Activated naive CD4-positive, alpha-beta T cell treated with anti-CD3 and anti-CD28 coated beads, Interleukin-2, amount 50 U/mL, for 24 hours (primary cell): ENCODE measurements around the gene TMEM127.
"Not testable (repeated sequence)": the region's sequence is repeated elsewhere in the genome, so short reads cannot be mapped to it uniquely, and the experiment has no call there.

ENCODE experiments used
- H3K27ac Mint-ChIP-seq: one replicate; pipeline ENCODE4 v1.8.0; 2021; ENCODE audit warnings: mild to moderate bottlenecking, mixed read lengths
- H3K27me3 Mint-ChIP-seq: one replicate; pipeline ENCODE4 v1.8.0; 2021; ENCODE audit warnings: mixed read lengths
- H3K36me3 Mint-ChIP-seq: one replicate; pipeline ENCODE4 v1.8.0; 2021; ENCODE audit warnings: mixed read lengths
- H3K4me1 Mint-ChIP-seq: one replicate; pipeline ENCODE4 v1.8.0; 2021; ENCODE audit warnings: mixed read lengths
- H3K4me3 Mint-ChIP-seq: one replicate; pipeline ENCODE4 v1.8.0; 2021; ENCODE audit warnings: mild to moderate bottlenecking, mixed read lengths
- H3K9me3 Mint-ChIP-seq: one replicate; pipeline ENCODE4 v1.8.0; 2021; ENCODE audit warnings: mixed read lengths

TMEM127 gene

DNA sequence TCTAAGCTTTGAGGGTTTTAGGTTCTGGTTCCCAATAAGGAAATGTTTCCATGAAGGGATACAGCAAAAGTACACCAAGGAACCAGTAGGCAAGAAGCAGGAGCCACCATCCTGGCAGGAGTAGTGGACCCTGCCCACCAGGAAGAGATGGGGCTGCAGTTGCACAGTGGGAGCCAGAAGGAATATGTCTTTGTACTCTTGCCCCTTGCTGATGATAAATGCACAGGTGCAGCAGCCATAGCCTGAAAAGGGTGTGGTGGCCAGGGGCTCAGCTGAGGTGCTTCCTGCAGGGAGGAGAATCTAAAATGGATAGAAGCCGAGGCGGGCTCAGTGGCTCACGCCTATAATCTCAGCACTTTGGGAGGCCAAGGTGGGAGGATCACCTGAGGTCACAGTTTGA, 27.5 kb downstream of the TMEM127 start:
- H3K27me3 Mint-ChIP-seq = no peaks in the 10 kb centered on the region
- no peak overlapping the region for H3K27ac Mint-ChIP-seq
- H3K4me3 Mint-ChIP-seq = no peak overlapping the region
- no peaks in the 10 kb centered on the region for H3K36me3 Mint-ChIP-seq
- H3K4me1 Mint-ChIP-seq = peaks cover 27% of the 10 kb centered on the region
- H3K9me3 Mint-ChIP-seq = no peaks in the 10 kb centered on the region

- Mint-ChIP-seq H3K4me1 (peaks cover 14% of the 10 kb centered on the region), H3K27ac (no peak overlapping the region), H3K9me3 (no peaks in the 10 kb centered on the region), H3K4me3 (no peak overlapping the region), H3K36me3 (no peaks in the 10 kb centered on the region), H3K27me3 (no peaks in the 10 kb centered on the region)
Measured at GRCh38 chr2:96236882-96237281, 28.9 kb downstream of the TMEM127 start.

GRCh38 chr2:96233880-96234316, 31.9 kb downstream of the TMEM127 start:
- H3K4me1 Mint-ChIP-seq = no peaks in the 10 kb centered on the region
- H3K27ac Mint-ChIP-seq = no peak overlapping the region
- no peaks in the 10 kb centered on the region for H3K27me3 Mint-ChIP-seq
- H3K4me3 Mint-ChIP-seq = no peak overlapping the region
- no peaks in the 10 kb centered on the region for H3K9me3 Mint-ChIP-seq
- no peaks in the 10 kb centered on the region for H3K36me3 Mint-ChIP-seq

- no peaks in the 10 kb centered on the region for H3K27me3 Mint-ChIP-seq
- no peaks in the 10 kb centered on the region for H3K4me1 Mint-ChIP-seq
- no peak overlapping the region for H3K27ac Mint-ChIP-seq
- H3K36me3 Mint-ChIP-seq = no peaks in the 10 kb centered on the region
- no peak overlapping the region for H3K4me3 Mint-ChIP-seq
- H3K9me3 Mint-ChIP-seq = no peaks in the 10 kb centered on the region
Measured at GRCh38 chr2:96233436-96233835, 32.4 kb downstream of the TMEM127 start.

GRCh38 chr2:96231316-96231715, 34.5 kb downstream of the TMEM127 start:
- Mint-ChIP-seq H3K36me3 (no peaks in the 10 kb centered on the region), H3K9me3 (no peaks in the 10 kb centered on the region), H3K27ac (no peak overlapping the region), H3K4me3 (no peak overlapping the region), H3K4me1 (no peaks in the 10 kb centered on the region), H3K27me3 (no peaks in the 10 kb centered on the region)

- Mint-ChIP-seq H3K4me3 (no peak overlapping the region), H3K27ac (no peak overlapping the region), H3K4me1 (no peaks in the 10 kb centered on the region), H3K27me3 (no peaks in the 10 kb centered on the region), H3K36me3 (peaks cover 2% of the 10 kb centered on the region), H3K9me3 (no peaks in the 10 kb centered on the region)
Measured at GRCh38 chr2:96225016-96225533, 40.7 kb downstream of the TMEM127 start.

DNA sequence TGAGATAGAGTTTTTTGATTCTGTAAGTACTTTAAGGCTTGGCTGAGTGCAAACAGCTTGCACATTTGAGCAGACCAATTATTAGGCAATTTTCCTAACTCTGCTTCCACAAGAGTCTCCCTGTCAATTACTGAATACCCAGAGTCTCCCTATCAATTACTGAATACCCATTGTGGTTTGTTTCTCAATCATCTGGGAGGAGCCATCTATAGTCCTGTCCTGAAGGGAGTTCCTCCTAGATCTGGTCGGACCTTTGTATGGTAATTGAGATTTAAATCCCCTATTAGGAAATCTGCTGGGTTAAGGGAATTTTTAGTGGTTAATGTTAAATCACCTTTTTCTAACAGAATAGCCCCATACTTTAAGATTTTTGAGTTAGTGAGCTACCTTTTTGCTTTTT, 44.7 kb downstream of the TMEM127 start:
- H3K27me3 Mint-ChIP-seq, H3K36me3 Mint-ChIP-seq, H3K4me3 Mint-ChIP-seq, H3K27ac Mint-ChIP-seq, H3K4me1 Mint-ChIP-seq, H3K9me3 Mint-ChIP-seq: not testable (repeated sequence)

DNA sequence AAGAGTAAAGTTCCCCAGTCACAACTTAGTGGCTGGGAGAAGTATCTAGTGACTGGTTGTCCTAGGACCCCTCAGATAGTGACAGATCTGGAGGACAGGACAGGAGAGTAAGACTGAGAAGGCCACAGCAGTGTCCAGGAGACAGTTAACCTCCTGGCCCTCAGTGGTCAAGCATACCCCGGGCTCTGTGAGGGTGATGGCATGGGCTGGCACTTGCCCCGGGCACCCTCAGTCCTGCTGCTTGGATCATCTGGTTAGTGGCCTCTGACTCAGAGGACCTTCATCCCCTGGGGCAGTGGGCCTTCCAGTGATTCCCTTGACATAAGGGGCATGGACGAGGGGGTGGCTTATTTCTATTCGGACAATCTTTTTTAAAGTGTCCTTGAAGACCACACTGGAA, 45.8 kb downstream of the TMEM127 start:
- not testable (repeated sequence) for H3K4me3 Mint-ChIP-seq, H3K9me3 Mint-ChIP-seq, H3K27me3 Mint-ChIP-seq, H3K36me3 Mint-ChIP-seq, H3K27ac Mint-ChIP-seq, H3K4me1 Mint-ChIP-seq

- Mint-ChIP-seq H3K9me3 (no peaks in the 10 kb centered on the region), H3K4me1 (no peaks in the 10 kb centered on the region), H3K27me3 (no peaks in the 10 kb centered on the region), H3K27ac (no peak overlapping the region), H3K36me3 (peaks cover 6% of the 10 kb centered on the region), H3K4me3 (no peak overlapping the region)
Measured at GRCh38 chr2:96218508-96219131, 47.2 kb downstream of the TMEM127 start.

GRCh38 chr2:96214554-96214953, 51.2 kb downstream of the TMEM127 start:
- Mint-ChIP-seq H3K9me3 (no peaks in the 10 kb centered on the region), H3K4me3 (no peak overlapping the region), H3K27ac (no peak overlapping the region), H3K36me3 (peaks cover 4% of the 10 kb centered on the region), H3K4me1 (peaks cover 3% of the 10 kb centered on the region), H3K27me3 (no peaks in the 10 kb centered on the region)

DNA sequence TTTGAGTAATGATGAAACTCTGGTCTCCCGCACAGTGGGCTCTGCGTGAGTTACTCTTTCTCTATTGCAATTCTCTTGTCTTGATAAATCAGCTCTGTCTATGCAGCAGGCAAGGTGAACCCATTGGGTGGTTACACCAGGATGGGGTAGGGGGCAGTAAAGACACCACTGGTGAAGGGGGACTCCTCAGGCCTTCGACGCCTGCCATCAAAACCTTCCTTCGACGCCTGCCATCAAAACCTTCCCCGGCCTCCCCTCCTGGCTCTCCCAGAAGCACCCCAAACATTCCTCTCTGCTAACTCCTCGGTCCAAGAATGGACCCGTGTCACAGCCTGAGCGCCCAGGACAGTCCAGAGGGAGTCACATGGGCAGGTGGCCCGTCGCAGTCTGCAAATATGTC, 52.4 kb downstream of the TMEM127 start:
- H3K4me1 Mint-ChIP-seq = peaks cover 6% of the 10 kb centered on the region
- H3K27ac Mint-ChIP-seq = no peak overlapping the region
- no peaks in the 10 kb centered on the region for H3K27me3 Mint-ChIP-seq
- H3K4me3 Mint-ChIP-seq = no peak overlapping the region
- H3K9me3 Mint-ChIP-seq = no peaks in the 10 kb centered on the region
- H3K36me3 Mint-ChIP-seq = peaks cover 4% of the 10 kb centered on the region

DNA sequence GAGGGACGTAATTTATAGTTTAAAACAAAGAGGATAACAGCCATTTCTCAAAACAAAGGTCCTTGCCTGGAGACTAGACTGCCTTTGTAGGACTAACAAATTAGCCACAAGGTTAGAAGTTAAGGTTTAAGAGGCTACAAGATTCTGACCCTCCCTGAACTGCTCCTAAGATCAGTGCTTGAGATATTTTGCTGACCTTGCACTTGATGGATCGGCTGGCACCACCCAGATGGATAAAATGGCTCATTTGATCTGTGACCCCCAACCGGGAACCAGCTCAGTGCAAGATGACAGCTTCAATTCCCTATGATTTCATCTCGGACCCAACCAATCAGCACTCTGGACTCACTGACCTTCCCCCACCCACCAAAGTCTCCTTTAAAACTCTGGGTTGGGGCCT, 53.5 kb downstream of the TMEM127 start:
- Mint-ChIP-seq H3K4me3 (no peak overlapping the region), H3K27me3 (no peaks in the 10 kb centered on the region), H3K27ac (no peak overlapping the region), H3K9me3 (no peaks in the 10 kb centered on the region), H3K4me1 (peaks cover 6% of the 10 kb centered on the region), H3K36me3 (peaks cover 2% of the 10 kb centered on the region)

DNA sequence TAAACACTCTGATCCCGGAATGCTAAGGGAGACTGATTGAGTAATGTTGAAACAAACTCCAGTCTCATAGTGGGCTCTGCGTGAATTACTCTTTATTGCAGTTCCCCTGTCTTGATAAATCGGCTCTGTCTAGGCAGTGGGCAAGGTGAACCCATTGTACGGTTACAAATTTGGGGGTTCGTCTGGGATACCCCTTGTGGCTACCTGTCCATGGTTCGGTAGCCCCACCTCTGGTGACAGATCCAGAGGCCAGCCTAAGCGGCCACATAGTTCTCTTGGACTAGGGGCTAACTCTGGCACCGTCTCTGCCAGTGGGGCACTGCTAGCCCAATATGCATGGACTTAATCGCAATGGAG, 56.1 kb downstream of the TMEM127 start:
- H3K27me3 Mint-ChIP-seq = no peaks in the 10 kb centered on the region
- H3K36me3 Mint-ChIP-seq = peaks cover 4% of the 10 kb centered on the region
- H3K27ac Mint-ChIP-seq = peak overlapping the region; percentile 55
- H3K4me1 Mint-ChIP-seq = peaks cover 29% of the 10 kb centered on the region
- peak overlapping the region; percentile 91 for H3K4me3 Mint-ChIP-seq
- H3K9me3 Mint-ChIP-seq = no peaks in the 10 kb centered on the region

GRCh38 chr2:96209011-96209728, 56.6 kb downstream of the TMEM127 start:
- Mint-ChIP-seq H3K9me3 (no peaks in the 10 kb centered on the region), H3K27me3 (no peaks in the 10 kb centered on the region), H3K36me3 (peaks cover 4% of the 10 kb centered on the region), H3K27ac (peak overlapping the region; percentile 83), H3K4me1 (peaks cover 34% of the 10 kb centered on the region), H3K4me3 (peak overlapping the region; percentile 91)

DNA sequence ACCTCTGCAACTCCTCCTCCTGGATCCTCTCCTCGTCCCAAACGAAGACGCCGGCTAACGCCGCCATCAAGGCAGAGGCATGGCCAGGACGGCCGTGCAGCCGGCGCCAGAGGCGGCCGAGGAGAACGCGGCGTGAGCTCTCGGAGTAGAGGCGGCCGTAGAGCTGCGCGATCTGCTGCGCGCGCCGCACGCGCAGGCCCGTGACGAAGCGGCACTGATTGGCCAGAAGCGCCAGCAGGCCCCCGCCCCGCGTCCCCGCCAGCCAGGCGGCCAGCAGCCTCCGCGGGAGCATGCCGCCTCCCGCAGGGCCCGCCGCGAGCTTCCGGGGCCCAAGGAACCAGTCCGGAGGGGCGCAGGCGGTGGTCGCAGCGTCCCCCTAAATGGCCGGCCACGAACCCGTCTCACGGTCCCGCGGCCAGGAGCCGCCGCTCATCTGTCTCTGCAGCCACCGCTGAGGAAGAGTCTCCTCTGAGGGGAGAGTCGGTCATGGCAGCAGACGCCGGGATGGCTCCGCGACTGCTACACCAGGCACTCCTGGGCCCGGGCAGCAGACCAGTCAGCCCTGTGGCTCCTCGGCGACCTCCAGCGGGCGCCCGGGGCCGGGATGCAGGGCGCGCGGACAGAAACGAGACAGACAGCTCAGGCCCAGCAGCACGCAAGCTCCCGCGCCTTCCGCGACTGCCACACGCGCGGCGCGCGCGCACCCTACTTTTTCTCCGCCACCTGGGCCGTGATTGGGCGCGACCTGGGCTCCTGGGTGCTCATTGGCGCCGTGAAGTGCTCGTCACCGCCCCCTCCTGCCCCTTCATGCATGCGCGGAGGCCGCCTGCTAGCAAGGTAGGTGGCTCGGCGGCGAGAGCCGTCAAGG, 57.4 kb downstream of the TMEM127 start, which contains the start of gene STARD7:
TSS of gene STARD7 (minus strand) at position 685 of the 868 bp plus-strand sequence. CDS start at position 292, 393 bp downstream.
- peaks cover 7% of the 10 kb centered on the region for H3K36me3 Mint-ChIP-seq
- H3K27me3 Mint-ChIP-seq = no peaks in the 10 kb centered on the region
- peaks cover 42% of the 10 kb centered on the region for H3K4me1 Mint-ChIP-seq
- H3K27ac Mint-ChIP-seq = peak within 1 kb of the TSS; percentile 88
- no peaks in the 10 kb centered on the region for H3K9me3 Mint-ChIP-seq
- peak within 1 kb of the TSS; percentile 91 for H3K4me3 Mint-ChIP-seq

GRCh38 chr2:96207774-96208142, 58.0 kb downstream of the TMEM127 start:
- Mint-ChIP-seq H3K27ac (peak overlapping the region; percentile 88), H3K27me3 (no peaks in the 10 kb centered on the region), H3K4me3 (peak overlapping the region; percentile 91)

More at GRCh38 chr2:96207774-96208142, 58.0 kb downstream of the TMEM127 start:
- no peaks in the 10 kb centered on the region for H3K9me3 Mint-ChIP-seq
- H3K4me1 Mint-ChIP-seq = peaks cover 48% of the 10 kb centered on the region
- H3K36me3 Mint-ChIP-seq = peaks cover 9% of the 10 kb centered on the region
